ENCODE measurements around the gene AFDN.
A peak's percentile ranks its signal among the peaks of the same experiment; 100 is the strongest.

AFDN gene

GRCh38 chr6:167838207-167838748 is 11.6 kb downstream of the AFDN start:
- DNase-seq, result no peak

GRCh38 chr6:167839343-167839742 is 12.6 kb downstream of the AFDN start:
- no peak for DNase-seq

DNA sequence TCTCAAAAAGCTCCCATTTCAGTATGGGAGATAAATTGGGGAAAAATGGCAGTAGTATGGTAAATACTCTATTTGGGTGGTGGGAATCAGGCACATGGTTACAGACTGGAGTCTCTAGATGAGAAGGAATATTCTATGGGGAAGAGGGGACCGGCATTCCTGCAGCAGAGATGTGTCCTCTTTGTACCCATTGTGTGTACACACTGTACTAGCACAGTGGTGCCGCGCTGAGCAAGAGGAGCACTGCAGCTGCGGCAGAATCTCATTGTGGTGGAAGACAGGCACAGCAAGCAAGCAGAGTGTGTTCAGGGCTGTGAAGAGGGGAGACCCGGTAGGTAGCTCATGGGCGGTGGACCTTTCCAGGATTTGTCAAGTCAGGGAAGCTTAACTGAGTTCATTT is 13.0 kb downstream of the AFDN start:
- peak in 29 of 51 donors; percentile 13 to 79 (median 51) for DNase-seq

GRCh38 chr6:167840160-167840525 is 13.4 kb downstream of the AFDN start:
- DNase-seq, result no peak

DNA sequence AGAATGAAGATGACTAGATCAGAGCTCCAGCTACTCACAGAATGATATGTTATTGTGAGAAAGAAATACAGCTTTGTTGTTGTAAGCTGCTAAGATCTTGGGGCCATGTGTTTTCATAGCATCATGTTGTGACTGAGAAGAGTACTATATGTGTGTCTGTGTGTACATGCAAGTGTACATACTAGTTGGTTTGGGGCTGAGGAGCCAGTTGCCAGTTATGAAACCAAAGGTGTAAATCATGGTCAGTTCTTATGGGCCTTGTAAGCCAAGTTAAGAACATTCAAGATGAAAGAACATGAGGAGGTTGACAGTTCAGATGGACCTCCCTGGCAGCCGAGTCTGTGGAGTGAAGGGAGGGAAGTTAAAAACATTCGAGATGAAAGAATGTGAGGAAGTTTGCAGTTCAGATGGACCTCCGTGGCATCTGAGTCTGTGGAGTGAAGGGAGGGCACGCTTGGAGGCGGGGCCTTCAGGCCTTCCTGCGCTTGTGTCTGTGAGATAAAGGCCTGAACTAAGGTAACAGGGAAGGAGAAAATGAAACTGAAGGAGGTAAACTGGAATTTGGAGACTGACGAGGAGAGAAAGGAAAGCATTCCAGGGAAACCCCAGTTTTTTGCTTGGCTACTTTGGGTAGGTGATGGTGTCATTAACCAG is 13.9 kb downstream of the AFDN start:
- no peak for DNase-seq

DNA sequence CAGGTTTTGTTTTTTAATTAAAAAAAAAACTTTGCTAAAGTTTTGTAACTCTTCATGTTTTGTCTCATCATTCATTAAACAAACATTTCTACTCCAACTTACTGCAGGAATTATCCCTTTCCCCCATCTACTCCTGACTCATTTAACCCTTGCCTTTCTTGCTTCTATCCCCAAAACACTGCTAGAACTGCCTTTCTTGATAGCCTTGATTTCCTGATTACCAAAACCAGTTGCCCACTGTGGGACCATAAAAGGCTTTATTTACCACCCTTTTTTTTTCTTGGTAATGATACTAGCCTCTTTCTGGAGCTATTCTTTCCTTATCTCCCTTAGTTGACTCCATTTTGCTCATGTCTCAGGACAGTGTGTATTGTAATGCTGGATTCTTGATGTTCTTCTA is 15.3 kb downstream of the AFDN start:
- no peak for DNase-seq

DNA sequence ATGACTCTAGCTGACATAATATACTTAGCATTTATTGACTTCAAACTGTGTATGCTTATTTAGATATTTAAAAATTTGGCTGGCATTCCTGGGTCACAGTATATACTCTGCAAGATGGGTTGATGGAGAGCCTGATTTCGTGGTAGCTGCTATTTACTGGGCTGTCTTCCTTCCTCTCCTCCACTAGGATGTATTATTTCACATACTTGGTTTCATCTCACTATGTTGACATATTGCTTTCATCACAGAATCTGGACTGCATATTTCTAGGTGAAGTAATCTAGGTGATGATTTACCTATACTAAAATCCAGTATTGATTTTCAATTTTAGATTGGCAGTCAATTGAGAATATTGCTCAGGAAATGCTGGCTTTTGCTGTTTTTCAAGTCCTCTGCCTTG is 15.7 kb downstream of the AFDN start:
- no peak for DNase-seq

DNA sequence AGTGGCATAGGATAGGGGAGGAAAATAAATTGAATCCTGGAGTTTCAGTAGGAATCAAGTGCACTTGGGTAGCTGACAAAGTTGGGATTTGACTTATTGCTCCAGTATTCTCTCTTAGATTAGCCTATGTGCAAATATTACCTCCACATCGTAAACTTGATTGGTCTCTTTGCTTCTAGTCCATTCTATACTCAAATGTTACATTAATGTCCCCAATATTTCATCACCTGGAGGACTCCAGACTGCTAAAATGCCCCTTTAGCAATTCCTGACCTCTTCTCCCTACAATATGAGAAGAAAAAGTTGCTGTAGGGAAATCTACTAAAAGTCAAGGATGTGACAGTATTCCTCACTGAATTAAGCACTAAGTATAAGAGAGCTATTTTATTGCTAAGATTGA is 16.3 kb downstream of the AFDN start:
- DNase-seq, result no peak

DNA sequence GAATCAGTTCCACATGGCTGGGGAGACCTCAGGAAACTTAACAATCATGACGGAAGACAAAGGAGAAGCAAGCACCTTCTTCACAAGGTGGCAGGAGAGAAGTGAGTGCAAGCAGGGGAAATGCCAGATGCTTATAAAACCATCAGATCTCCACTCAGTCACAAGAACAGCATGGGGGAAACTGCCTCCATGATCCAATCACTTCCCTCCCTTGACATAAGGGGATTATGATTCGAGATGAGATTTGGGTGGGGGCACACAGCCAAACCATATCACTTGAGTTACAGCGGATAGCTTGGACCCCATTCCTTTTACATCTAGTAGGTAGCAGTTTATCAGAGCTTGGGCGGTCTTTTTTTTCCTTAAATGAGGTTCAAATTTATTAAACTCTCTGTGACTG is 19.1 kb downstream of the AFDN start:
- no peak for DNase-seq

DNA sequence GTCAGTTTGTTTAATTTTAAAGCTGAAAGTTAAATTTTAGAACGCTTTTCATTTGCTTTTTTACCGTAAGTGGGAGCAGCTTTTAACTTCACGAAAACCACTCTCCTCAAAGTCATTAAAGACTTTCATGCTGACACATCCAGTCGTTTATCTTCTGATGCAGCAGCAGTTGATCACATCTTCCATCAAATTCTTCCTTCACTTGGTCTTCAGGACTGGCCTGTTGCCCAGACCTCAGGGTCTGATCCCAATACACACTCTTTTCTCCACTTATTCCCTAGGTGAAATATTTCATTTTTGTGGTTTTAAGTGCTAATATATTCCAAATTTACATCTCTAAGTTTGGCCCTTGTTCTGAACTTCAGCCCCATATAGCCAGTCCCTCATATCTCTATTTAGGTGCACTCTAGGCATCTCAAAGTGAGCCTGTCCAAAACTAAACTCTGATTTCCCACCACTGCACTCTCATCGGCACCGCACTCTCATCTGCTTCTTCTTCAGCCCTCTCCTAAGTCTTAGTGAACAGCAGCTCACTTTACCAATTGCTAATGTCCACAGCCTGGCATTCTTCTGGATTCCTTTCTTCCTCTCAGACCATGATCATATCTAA is 20.4 kb downstream of the AFDN start:
- DNase-seq, result no peak

DNA sequence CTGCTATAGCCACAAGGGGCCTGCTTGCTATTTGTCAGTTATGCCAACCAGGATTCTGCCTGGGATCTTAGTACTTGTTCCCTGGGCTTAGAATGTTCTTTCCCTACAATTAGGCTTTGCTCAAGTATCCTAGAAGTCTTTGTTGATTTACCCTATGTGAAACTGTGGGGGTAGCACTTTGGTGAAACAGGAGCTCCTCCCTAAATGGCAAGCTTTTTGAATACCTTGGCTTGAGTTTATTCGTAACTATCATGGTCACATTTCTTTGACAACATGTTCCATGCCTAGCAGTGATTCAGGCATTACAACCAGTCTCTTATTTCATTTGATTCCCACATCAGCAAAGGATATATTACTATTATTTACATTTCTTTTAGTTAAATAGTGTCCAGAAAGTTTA is 21.2 kb downstream of the AFDN start:
- DNase-seq, result no peak

DNA sequence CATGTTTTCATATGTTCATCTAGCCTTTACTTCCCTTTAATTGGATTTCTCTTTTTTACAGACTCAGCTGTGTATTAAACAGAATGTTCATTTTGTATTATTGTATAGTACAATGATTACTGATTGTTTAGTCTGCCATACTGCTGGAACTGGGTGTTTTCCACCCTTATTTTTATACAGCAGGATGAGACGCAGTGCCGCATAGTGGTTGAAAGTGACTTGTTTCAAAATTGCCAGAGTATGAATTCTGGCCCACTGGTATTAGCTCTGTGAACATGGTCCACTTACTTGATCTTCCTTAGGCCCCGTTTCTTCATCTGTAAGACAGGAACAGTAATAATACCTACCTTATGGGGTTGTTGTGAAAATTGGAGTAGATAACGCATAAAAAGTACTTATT is 22.1 kb downstream of the AFDN start:
- peak in 4 of 51 donors; percentile 4 to 19 (median 12) for DNase-seq

DNA sequence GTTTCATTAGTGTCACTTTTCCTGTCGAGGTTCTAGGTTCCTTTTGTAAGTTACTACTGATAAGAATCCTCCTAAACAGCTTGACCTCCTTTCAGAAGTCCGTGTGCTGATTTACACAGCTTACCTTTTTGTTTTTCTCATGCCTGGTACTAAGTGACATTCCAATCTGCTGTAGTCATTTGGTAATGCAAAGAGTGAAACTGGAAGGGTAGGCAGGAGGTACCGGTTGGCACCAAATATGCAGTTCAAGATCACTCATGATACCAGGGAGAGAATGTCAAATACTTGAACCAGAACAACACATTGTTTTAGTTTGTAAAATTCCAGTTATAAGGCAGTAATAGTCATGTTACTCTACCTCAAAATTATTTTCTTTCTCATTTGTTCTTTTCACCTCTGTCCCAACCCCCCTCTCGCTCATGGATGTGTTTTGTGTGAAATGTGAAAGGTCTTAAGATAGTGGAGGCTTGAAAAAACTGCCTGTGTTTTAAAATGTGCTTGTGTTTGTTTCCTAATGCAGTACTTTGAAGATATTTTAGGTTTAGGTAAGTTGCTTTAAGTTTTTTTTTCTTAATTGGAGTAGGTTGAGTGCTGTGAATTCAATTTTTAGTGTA is 23.2 kb downstream of the AFDN start:
- no peak for DNase-seq

DNA sequence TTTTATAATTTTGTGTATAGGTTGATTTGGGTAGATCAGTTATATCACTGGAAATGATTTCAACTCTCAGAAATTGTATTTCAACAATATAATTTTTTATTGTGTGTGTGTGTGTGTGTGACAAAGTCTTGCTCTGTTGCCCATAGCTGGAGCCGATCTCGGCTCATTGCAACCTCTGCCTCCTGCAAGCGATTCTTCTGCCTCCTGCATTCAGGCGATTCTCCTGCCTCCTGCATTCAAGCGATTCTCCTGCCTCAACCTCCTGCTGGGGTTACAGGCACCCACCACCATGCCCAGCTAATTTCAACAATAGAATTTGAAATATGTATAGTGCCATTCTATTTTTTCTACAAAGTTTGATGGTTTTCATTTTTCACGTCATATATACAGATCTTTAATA is 24.1 kb downstream of the AFDN start:
- DNase-seq, result no peak

- DNase-seq, result no peak
These were observed 24.8 kb downstream of the AFDN start for GRCh38 chr6:167851370-167851952.

GRCh38 chr6:167855825-167856425 is 29.2 kb downstream of the AFDN start:
- DNase-seq, result no peak

DNA sequence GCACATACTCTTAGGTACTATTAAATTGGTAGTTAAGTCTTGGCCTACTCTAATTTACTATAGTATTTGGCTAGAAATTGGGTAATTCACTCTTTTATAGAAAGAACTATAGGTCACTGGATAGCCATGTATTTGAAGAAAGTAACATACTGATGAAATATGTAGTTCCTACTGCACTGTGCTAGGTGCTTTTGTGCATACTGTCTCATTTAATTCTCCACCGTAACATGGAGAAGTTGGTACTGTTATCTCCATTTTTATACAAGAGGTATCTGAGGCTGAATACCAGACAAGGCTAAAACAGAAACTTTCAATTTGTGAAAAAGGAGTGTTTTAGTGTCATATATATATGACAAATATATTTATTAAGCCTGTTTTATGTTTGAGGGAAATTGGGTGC is 29.8 kb downstream of the AFDN start:
- DNase-seq, result no peak

DNA sequence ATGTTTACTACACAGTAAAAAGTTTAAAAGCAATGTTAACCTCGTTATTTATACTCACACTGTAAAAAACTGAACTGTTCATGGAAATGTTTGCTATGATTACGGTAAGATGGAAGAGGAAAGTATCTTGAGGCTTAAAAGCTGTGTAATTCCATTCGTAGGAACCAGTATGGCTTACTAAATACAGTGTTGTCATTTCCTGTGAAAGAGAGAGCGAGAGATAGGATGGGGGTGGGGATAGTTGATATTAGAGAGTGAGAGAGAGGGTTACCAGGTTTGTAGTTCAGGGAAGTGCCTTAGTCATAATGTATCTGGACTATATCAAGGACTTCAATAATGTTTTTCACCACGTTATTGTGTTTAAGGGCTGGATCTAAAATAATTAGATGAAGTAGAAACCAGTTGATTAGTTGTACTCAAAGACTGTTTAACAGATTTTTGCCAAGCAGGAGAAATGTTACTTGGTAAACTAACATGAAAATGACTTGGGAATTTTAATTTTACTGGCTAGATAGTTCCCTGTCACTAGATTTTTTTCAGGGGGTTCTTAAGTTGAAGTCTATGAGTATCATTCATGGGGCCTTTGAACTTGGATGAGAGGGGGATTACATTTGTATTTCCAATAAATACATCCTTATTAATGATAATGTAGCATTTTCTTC is 30.4 kb downstream of the AFDN start:
- no peak for DNase-seq

GRCh38 chr6:167858086-167858591 is 31.4 kb downstream of the AFDN start:
- DNase-seq, result peak in 3 of 51 donors; percentile 6 to 42 (median 19)

GRCh38 chr6:167858842-167859664 is 32.3 kb downstream of the AFDN start:
- no peak for DNase-seq

All from hypothalamus (tissue), 51 donors.